ENCODE results near the gene LDB3. TPM values are rescaled to one million over a fixed set of nuclear protein-coding genes. Genes with fewer than 3 reads are reported as not detected.

The LDB3 gene
- total and polyA plus RNA-seq, 3 donors from 2014 or later = 2.7 to 20.3 (median 3.6) TPM

- intact Hi-C loops (cut with DNase I; ENCODE audit: low total_unique reads) = no loop called here
- DNase-seq = peak; percentile 19
- H3K27ac ChIP-seq = no peak overlapping the region
- H3K36me3 ChIP-seq (ENCODE audit: low read depth, missing control alignments) = no peaks in the 10 kb centered on the region
- H3K4me1 ChIP-seq = peaks cover 12% of the 10 kb centered on the region
- no peak overlapping the region for H3K4me3 ChIP-seq
- TF ChIP-seq POLR2A (IDR thresholded peaks at IDR 0.05) (no peak), CTCF (IDR thresholded peaks at IDR 0.05) (no peak)
- no peaks in the 10 kb centered on the region for H3K9me3 ChIP-seq
- WGBS, 2 donors = 68 to 76% methylated on average over 13 of the region's 13 CpGs
- no peaks in the 10 kb centered on the region for H3K27me3 ChIP-seq
These were observed 20.3 kb upstream of the LDB3 start for GRCh38 chr10:86647773-86648703.

GRCh38 chr10:86648704-86649427 is 19.4 kb upstream of the LDB3 start:
- no peak overlapping the region for H3K4me3 ChIP-seq
- peak; percentile 77 for DNase-seq
- TF ChIP-seq CTCF (IDR thresholded peaks at IDR 0.05) = no peak
- no peak for TF ChIP-seq POLR2A (IDR thresholded peaks at IDR 0.05)
- no peaks in the 10 kb centered on the region for H3K9me3 ChIP-seq
- no peaks in the 10 kb centered on the region for H3K36me3 ChIP-seq (ENCODE audit: low read depth, missing control alignments)
- 38 to 42% methylated on average over 4 to 9 of the region's 9 CpGs for WGBS, 2 donors
- no peaks in the 10 kb centered on the region for H3K27me3 ChIP-seq
- intact Hi-C loops (cut with DNase I; ENCODE audit: low total_unique reads) = no loop called here
- H3K27ac ChIP-seq = no peak overlapping the region
- H3K4me1 ChIP-seq = peaks cover 12% of the 10 kb centered on the region

GRCh38 chr10:86649471-86650150 is 18.7 kb upstream of the LDB3 start:
- H3K27me3 ChIP-seq = no peaks in the 10 kb centered on the region
- H3K36me3 ChIP-seq (ENCODE audit: low read depth, missing control alignments) = no peaks in the 10 kb centered on the region
- intact Hi-C loops (cut with DNase I; ENCODE audit: low total_unique reads) = no loop called here
- peak; percentile 5 for DNase-seq
- H3K4me3 ChIP-seq = no peak overlapping the region
- no peak for TF ChIP-seq CTCF (IDR thresholded peaks at IDR 0.05)
- TF ChIP-seq POLR2A (IDR thresholded peaks at IDR 0.05) = no peak
- H3K4me1 ChIP-seq = peaks cover 12% of the 10 kb centered on the region
- 84 to 93% methylated on average over 8 to 17 of the region's 17 CpGs for WGBS, 2 donors
- no peaks in the 10 kb centered on the region for H3K9me3 ChIP-seq
- no peak overlapping the region for H3K27ac ChIP-seq

- no peaks in the 10 kb centered on the region for H3K27me3 ChIP-seq
- peaks cover 12% of the 10 kb centered on the region for H3K4me1 ChIP-seq
- TF ChIP-seq POLR2A (IDR thresholded peaks at IDR 0.05) (no peak), CTCF (IDR thresholded peaks at IDR 0.05) (no peak)
- no peaks in the 10 kb centered on the region for H3K36me3 ChIP-seq (ENCODE audit: low read depth, missing control alignments)
- WGBS, 2 donors = 90 to 95% methylated on average over 8 of the region's 8 CpGs
- H3K9me3 ChIP-seq = no peaks in the 10 kb centered on the region
- H3K27ac ChIP-seq = no peak overlapping the region
- peak; percentile 0 for DNase-seq
- intact Hi-C loops (cut with DNase I; ENCODE audit: low total_unique reads) = no loop called here
- no peak overlapping the region for H3K4me3 ChIP-seq
These were observed 18.2 kb upstream of the LDB3 start for GRCh38 chr10:86650151-86650550.
